CD4-positive, CD25-positive, alpha-beta regulatory T cell (primary cell): ENCODE measurements around the gene TAF8. TPM values are rescaled to one million over a fixed set of nuclear protein-coding genes. Genes with fewer than 3 reads are reported as not detected.
"Not testable (repeated sequence)": the region's sequence is repeated elsewhere in the genome, so short reads cannot be mapped to it uniquely, and the experiment has no call there.

Experiments
- ATAC-seq, 2 donors: fragments of 150-1000 bp; cut with Tn5 transposase; one replicate each; pipeline ENCODE4 v1.10.0; 2021; ENCODE audit warnings: low read depth in 2 of 2, moderate number of reproducible peaks in 2 of 2, moderate library complexity in 1 of 2
- DNase-seq, 3 donors: peaks; one replicate each; pipeline versions ENCODE4 v3.0.0 to v3.0.0-alpha.2; 2012 to 2022; ENCODE audit warnings: mixed read lengths in 1 of 3
- H3K27ac ChIP-seq: one replicate; pipeline ENCODE4 v1.7.0; 2013; ENCODE audit warnings: mild to moderate bottlenecking, low read length; ENCODE audit not compliant: insufficient read depth, poor library complexity, severe bottlenecking
- H3K27me3 ChIP-seq: one replicate; pipeline ENCODE4 v1.7.0; 2013; ENCODE audit warnings: low read length; ENCODE audit not compliant: control insufficient read depth, insufficient read depth
- H3K36me3 ChIP-seq: one replicate; pipeline ENCODE4 v1.7.0; 2013; ENCODE audit warnings: mild to moderate bottlenecking, low read length, moderate library complexity; ENCODE audit not compliant: control insufficient read depth, insufficient read depth
- H3K4me1 ChIP-seq: 2 replicates; pipeline ENCODE4 v1.7.0; 2013; ENCODE audit warnings: mild to moderate bottlenecking, low read length; ENCODE audit not compliant: insufficient read depth, control insufficient read depth, poor library complexity, severe bottlenecking
- H3K4me3 ChIP-seq: one replicate; pipeline ENCODE4 v1.7.0; 2013; ENCODE audit warnings: low read depth, mild to moderate bottlenecking, low read length, moderate library complexity
- H3K9me3 ChIP-seq, 2 experiments: 1 replicate in 1 of 2; 2 replicates in 1 of 2; pipeline ENCODE4 v1.7.0; 2013; ENCODE audit warnings: low read length in 2 of 2, mild to moderate bottlenecking in 1 of 2, moderate library complexity in 1 of 2; ENCODE audit not compliant: control insufficient read depth in 2 of 2
- H3K27ac Mint-ChIP-seq, 3 donors: one replicate each; pipeline ENCODE4 v1.8.0; 2020 to 2022; ENCODE audit warnings: mild to moderate bottlenecking in 3 of 3, mixed read lengths in 3 of 3, moderate library complexity in 2 of 3
- H3K27me3 Mint-ChIP-seq: one replicate; pipeline ENCODE4 v1.8.0; 2022; ENCODE audit warnings: mild to moderate bottlenecking, mixed read lengths
- H3K36me3 Mint-ChIP-seq: one replicate; pipeline ENCODE4 v1.8.0; 2020; ENCODE audit warnings: mixed read lengths
- H3K4me1 Mint-ChIP-seq, 4 donors: one replicate each; pipeline ENCODE4 v1.8.0; 2020 to 2022; ENCODE audit warnings: mixed read lengths in 4 of 4, mild to moderate bottlenecking in 1 of 4
- H3K4me3 Mint-ChIP-seq, 4 donors: one replicate each; pipeline ENCODE4 v1.8.0; 2020 to 2022; ENCODE audit warnings: mild to moderate bottlenecking in 4 of 4, mixed read lengths in 4 of 4, moderate library complexity in 3 of 4
- H3K9me3 Mint-ChIP-seq, 7 donors: one replicate each; pipeline ENCODE4 v1.8.0; 2020 to 2022; ENCODE audit warnings: mixed read lengths in 7 of 7, mild to moderate bottlenecking in 3 of 7, moderate library complexity in 2 of 7
- polyA plus RNA-seq, 4 donors: library from polyadenylated mRNA; unstranded; fragments of 300-500 nt; fragmentation: Illumina TruSeq; gene quantifications; one replicate each; pipeline ENCODE4 v1.2.3, GENCODE V29; 2021
- total RNA-seq: library from RNA; stranded (reverse); gene quantifications from one replicate; pipeline ENCODE4 v1.2.3, GENCODE V29; 2022

Gene TAF8
- total RNA-seq: 46.7 TPM
- 10 to 100 TPM; 15.9 to 24.1 (median 20.7) TPM for polyA plus RNA-seq

- peaks cover 23 to 79% (median 42%) of the 10 kb centered on the region in 4 donors for H3K4me1 Mint-ChIP-seq
- no peaks in the 10 kb centered on the region for H3K9me3 ChIP-seq
- peaks cover 22% of the 10 kb centered on the region for H3K36me3 ChIP-seq
- H3K27ac Mint-ChIP-seq: peak within 1 kb of the TSS; percentile 95 to 98 (median 97)
- peak within 1 kb of the TSS; percentile 99 for H3K4me3 Mint-ChIP-seq
- peaks cover 72% of the 10 kb centered on the region for H3K4me1 ChIP-seq
- peak within 1 kb of the TSS; percentile 89 for H3K27ac ChIP-seq
- peak; percentile 71 to 77 for ATAC-seq
- peak; percentile 84 to 95 (median 88) for DNase-seq
- H3K27me3 Mint-ChIP-seq: peaks cover 5% of the 10 kb centered on the region
- no peaks in the 10 kb centered on the region for H3K27me3 ChIP-seq
- no peaks in the 10 kb centered on the region for H3K9me3 Mint-ChIP-seq
- H3K4me3 ChIP-seq: peak within 1 kb of the TSS; percentile 99
- H3K36me3 Mint-ChIP-seq: peaks cover 24% of the 10 kb centered on the region
These were observed at the start of gene TAF8 for GRCh38 chr6:42050297-42051267. TSS of gene TAF8 (plus strand) at chr6:42050524. CDS start at chr6:42050542, 18 bp downstream.

GRCh38 chr6:42001506-42001905, 48.8 kb upstream of the TAF8 start:
- H3K9me3 ChIP-seq: no peaks in the 10 kb centered on the region
- no peak for DNase-seq
- Mint-ChIP-seq H3K4me1 (peaks cover 7 to 49% (median 25%) of the 10 kb centered on the region in 4 donors), H3K27me3 (no peaks in the 10 kb centered on the region), H3K27ac (peak overlapping the region in 2 of 3 donors; percentile 82 to 86), H3K36me3 (peaks cover 15% of the 10 kb centered on the region), H3K9me3 (no peaks in the 10 kb centered on the region), H3K4me3 (peak overlapping the region in 1 of 4 donors; percentile 17)
- H3K27me3 ChIP-seq: no peaks in the 10 kb centered on the region
- H3K36me3 ChIP-seq: peaks cover 24% of the 10 kb centered on the region
- no peak overlapping the region for H3K4me3 ChIP-seq
- peaks cover 4% of the 10 kb centered on the region for H3K4me1 ChIP-seq
- no peak for ATAC-seq
- H3K27ac ChIP-seq: no peak overlapping the region

- ATAC-seq, H3K4me3 ChIP-seq, H3K4me3 Mint-ChIP-seq, H3K27me3 Mint-ChIP-seq, H3K9me3 Mint-ChIP-seq, H3K27me3 ChIP-seq, H3K27ac ChIP-seq, DNase-seq, H3K9me3 ChIP-seq, H3K36me3 Mint-ChIP-seq, H3K27ac Mint-ChIP-seq: not testable (repeated sequence)
- Histone ChIP-seq H3K4me1 (peaks cover 18% of the 10 kb centered on the region), H3K36me3 (peaks cover 18% of the 10 kb centered on the region)
- H3K4me1 Mint-ChIP-seq: peaks cover 17 to 57% (median 33%) of the 10 kb centered on the region in 4 donors
These were observed 46.7 kb upstream of the TAF8 start for GRCh38 chr6:42003658-42004057.

- peak overlapping the region; percentile 37 to 68 (median 58) for H3K4me3 Mint-ChIP-seq
- no peaks in the 10 kb centered on the region for H3K9me3 Mint-ChIP-seq
- DNase-seq (peak in 2 of 3 donors; percentile 42 to 67), ATAC-seq (peak; percentile 74 to 76)
- peak overlapping the region; percentile 79 to 97 (median 80) for H3K27ac Mint-ChIP-seq
- H3K36me3 ChIP-seq: peaks cover 20% of the 10 kb centered on the region
- H3K27me3 Mint-ChIP-seq: no peaks in the 10 kb centered on the region
- no peaks in the 10 kb centered on the region for H3K27me3 ChIP-seq
- H3K9me3 ChIP-seq: no peaks in the 10 kb centered on the region
- H3K4me1 ChIP-seq: peaks cover 44% of the 10 kb centered on the region
- H3K4me3 ChIP-seq: peak overlapping the region; percentile 35
- H3K27ac ChIP-seq: peak overlapping the region; percentile 23
- H3K36me3 Mint-ChIP-seq: no peaks in the 10 kb centered on the region
- peaks cover 12 to 76% (median 53%) of the 10 kb centered on the region in 4 donors for H3K4me1 Mint-ChIP-seq
These were observed 42.8 kb upstream of the TAF8 start for GRCh38 chr6:42007286-42008137.

GRCh38 chr6:42008138-42008528, 42.2 kb upstream of the TAF8 start:
- not testable (repeated sequence) for H3K27ac ChIP-seq

GRCh38 chr6:42009844-42010184, 40.5 kb upstream of the TAF8 start:
- peak in 1 of 2 donors; percentile 27 for ATAC-seq
- peaks cover 13% of the 10 kb centered on the region for H3K36me3 Mint-ChIP-seq
- Histone ChIP-seq H3K4me3 (no peak overlapping the region), H3K27me3 (no peaks in the 10 kb centered on the region), H3K36me3 (peaks cover 20% of the 10 kb centered on the region), H3K27ac (peak overlapping the region; percentile 39), H3K9me3 (no peaks in the 10 kb centered on the region), H3K4me1 (peaks cover 48% of the 10 kb centered on the region)
- no peaks in the 10 kb centered on the region for H3K27me3 Mint-ChIP-seq
- peaks cover 0 to 2% (median 0%) of the 10 kb centered on the region in 7 donors for H3K9me3 Mint-ChIP-seq
- H3K27ac Mint-ChIP-seq: peak overlapping the region; percentile 48 to 88 (median 80)
- no peak for DNase-seq
- peaks cover 24 to 86% (median 63%) of the 10 kb centered on the region in 4 donors for H3K4me1 Mint-ChIP-seq
- H3K4me3 Mint-ChIP-seq: peak overlapping the region in 2 of 4 donors; percentile 21 to 70

More at GRCh38 chr6:42008138-42008528, 42.2 kb upstream of the TAF8 start:
- not testable (repeated sequence) for ATAC-seq, H3K9me3 Mint-ChIP-seq, DNase-seq, H3K27me3 ChIP-seq, H3K27me3 Mint-ChIP-seq, H3K36me3 Mint-ChIP-seq, H3K4me3 ChIP-seq, H3K9me3 ChIP-seq
- Mint-ChIP-seq H3K4me1 (peaks cover 18 to 80% (median 58%) of the 10 kb centered on the region in 4 donors), H3K27ac (peak overlapping the region; percentile 20 to 79 (median 72)), H3K4me3 (peak overlapping the region in 3 of 4 donors; percentile 37 to 67 (median 46))
- Histone ChIP-seq H3K36me3 (peaks cover 25% of the 10 kb centered on the region), H3K4me1 (peaks cover 49% of the 10 kb centered on the region)

GRCh38 chr6:42010185-42010891, 40.0 kb upstream of the TAF8 start:
- Mint-ChIP-seq H3K9me3 (peaks cover 0 to 2% (median 0%) of the 10 kb centered on the region in 7 donors), H3K4me1 (peaks cover 24 to 84% (median 64%) of the 10 kb centered on the region in 4 donors), H3K27me3 (no peaks in the 10 kb centered on the region), H3K36me3 (peaks cover 16% of the 10 kb centered on the region), H3K4me3 (peak overlapping the region; percentile 21 to 70 (median 42)), H3K27ac (peak overlapping the region; percentile 80 to 88 (median 87))
- no peaks in the 10 kb centered on the region for H3K27me3 ChIP-seq
- ATAC-seq (peak; percentile 32 to 35), DNase-seq (peak in 1 of 3 donors; percentile 37)
- peaks cover 48% of the 10 kb centered on the region for H3K4me1 ChIP-seq
- H3K4me3 ChIP-seq: peak overlapping the region; percentile 41
- peak overlapping the region; percentile 45 for H3K27ac ChIP-seq
- peaks cover 25% of the 10 kb centered on the region for H3K36me3 ChIP-seq
- H3K9me3 ChIP-seq: no peaks in the 10 kb centered on the region
